K562 (cell line): ENCODE measurements around the gene GALM. TPM values are rescaled to one million over a fixed set of nuclear protein-coding genes. Genes with fewer than 3 reads are reported as not detected.

Source experiments
- ATAC-seq: fragments of 200-7000 bp; cut with Tn5 transposase; 3 replicates; pipeline ENCODE4 v1.9.1; 2020; ENCODE audit warnings: moderate library complexity
- BruUV-seq: library from RNA; stranded (reverse); fragments of 400-500 nt; replicated peaks from 2 replicates; lab custom pipeline; 2021; lab: Mats Ljungman, UMichigan
- CTCF ChIA-PET: fragments of 300-600 bp; formaldehyde crosslinking; extraction: SDS; loops from one replicate; lab custom pipeline; 2021; ENCODE audit warnings: low intra/inter-chr PET ratio; lab: Yijun Ruan, JAX
- POLR2A ChIA-PET: fragments of 300-600, 350-650 bp; sonication (Branson Sonifier 250); formaldehyde crosslinking; extraction: SDS; loops from one replicate; lab custom pipeline; 2021; ENCODE audit warnings: antibody characterized with exemption, inconsistent platforms; lab: Yijun Ruan, JAX
- DNase-seq, 4 experiments: peaks; one replicate each; pipeline versions ENCODE4 v3.0.0 to v3.0.0-alpha.2; 2011 to 2018; ENCODE audit warnings: low spot score in 3 of 4, mixed read lengths in 3 of 4; ENCODE audit errors: extremely low read depth in 1 of 4
- FAIRE-seq: peaks from 2 replicates; lab custom pipeline; 2011; peaks lifted over from hg19 to GRCh38; lab: Jason Lieb, UNC
- H2AFZ ChIP-seq: 2 replicates; pipeline ENCODE4 v1.6.0; 2011; ENCODE audit warnings: low read depth, low read length, control low read depth, inconsistent platforms
- H3K27ac ChIP-seq: fragments of 200-600 bp; 3 replicates; pipeline ENCODE4 v1.8.0; 2011; ENCODE audit warnings: low read depth, mild to moderate bottlenecking, control low read depth, inconsistent platforms, low read length, moderate library complexity, mixed read lengths; ENCODE audit errors: extremely low read depth
- H3K27me3 ChIP-seq, 2 experiments: fragments of 300-600 bp in 1 of 2; 2 replicates in 1 of 2; 3 replicates in 1 of 2; pipeline versions ENCODE4 v1.6.0 to v1.8.0; 2011; ENCODE audit warnings: inconsistent platforms in 2 of 2, low read length in 2 of 2, mild to moderate bottlenecking in 1 of 2, mixed read lengths in 1 of 2, moderate library complexity in 1 of 2; ENCODE audit not compliant: control insufficient read depth in 2 of 2, insufficient read depth in 2 of 2
- H3K36me3 ChIP-seq: fragments of 300-600 bp; 3 replicates; pipeline ENCODE4 v1.8.0; 2011; ENCODE audit warnings: mild to moderate bottlenecking, low read length, inconsistent platforms; ENCODE audit not compliant: control insufficient read depth, insufficient read depth
- H3K4me1 ChIP-seq, 2 experiments: fragments of 200-600 bp in 1 of 2; replicated peaks in 1 of 2; 2 replicates in 1 of 2; 3 replicates in 1 of 2; pipeline versions ENCODE4 v1.5.1 to v1.8.0; 2011; ENCODE audit warnings: inconsistent platforms in 2 of 2, low read length in 2 of 2, mild to moderate bottlenecking in 1 of 2, mixed read lengths in 1 of 2, moderate library complexity in 1 of 2; ENCODE audit not compliant: control insufficient read depth in 2 of 2, insufficient read depth in 2 of 2
- H3K4me2 ChIP-seq: 2 replicates; pipeline ENCODE4 v1.6.1; 2011; ENCODE audit warnings: low read length, control low read depth, inconsistent platforms, mixed read lengths; ENCODE audit not compliant: insufficient read depth
- H3K4me3 ChIP-seq: fragments of 200-600 bp; sonication (generic), shearing (Covaris generic); 2 replicates; pipeline ENCODE4 v1.5.1; 2016; ENCODE audit warnings: control low read depth, inconsistent platforms
- H3K79me2 ChIP-seq: fragments of 200-600 bp; 3 replicates; pipeline ENCODE4 v1.8.0; 2011; ENCODE audit warnings: low read length, inconsistent platforms; ENCODE audit not compliant: control insufficient read depth, insufficient read depth
- H3K9ac ChIP-seq, 2 experiments: 2 replicates each; pipeline versions ENCODE4 v1.6.0 to v1.6.1; 2011; ENCODE audit warnings: low read depth in 2 of 2, low read length in 2 of 2, control low read depth in 1 of 2, inconsistent platforms in 1 of 2, mild to moderate bottlenecking in 1 of 2, mixed read lengths in 1 of 2; ENCODE audit not compliant: insufficient read depth in 1 of 2
- H3K9me1 ChIP-seq: one replicate; pipeline ENCODE4 v1.6.0; 2011; ENCODE audit warnings: inconsistent platforms, mild to moderate bottlenecking, low read length, moderate library complexity; ENCODE audit not compliant: control insufficient read depth, insufficient read depth
- H3K9me3 ChIP-seq: replicated peaks from 2 replicates; pipeline ENCODE4 v1.5.1; 2011; ENCODE audit warnings: low read depth, low read length, inconsistent platforms; ENCODE audit not compliant: control insufficient read depth, insufficient read depth
- H4K20me1 ChIP-seq: replicated peaks from 2 replicates; pipeline ENCODE4 v1.6.1; 2011; ENCODE audit warnings: low read length, inconsistent platforms, mixed read lengths; ENCODE audit not compliant: control insufficient read depth, insufficient read depth
- AFF4 ChIP-seq: sonication (generic); formaldehyde crosslinking; IDR thresholded peaks from 2 replicates; pipeline ENCODE4 v1.8.0; 2023; ENCODE audit warnings: mild to moderate bottlenecking, missing genetic modification reagents
- FOXJ2 ChIP-seq: fragments of 200-800 bp; sonication (Bioruptor generic); IDR thresholded peaks from 2 replicates; pipeline ENCODE4 v1.6.1; 2016; ENCODE audit warnings: missing genetic modification characterization, missing compliant biosample characterization
- LARP7 ChIP-seq: fragments of 450-650 bp; IDR thresholded peaks from 2 replicates; pipeline ENCODE4 v1.6.1; 2016
- MIER1 ChIP-seq: fragments of 450-650 bp; IDR thresholded peaks from 2 replicates; pipeline ENCODE4 v1.6.1; 2016; ENCODE audit warnings: antibody characterized with exemption, mild to moderate bottlenecking, low read depth
- THRB ChIP-seq: fragments of 450-650 bp; formaldehyde crosslinking; conservative IDR thresholded peaks from 2 replicates; pipeline ENCODE4 v1.4.0; 2022; ENCODE audit warnings: mild to moderate bottlenecking, missing genetic modification characterization
- WHSC1 ChIP-seq: IDR thresholded peaks from one replicate; pipeline ENCODE4 v1.6.1; 2012; ENCODE audit warnings: low read length, control low read depth, inconsistent platforms
- ZBTB43 ChIP-seq: sonication (generic); formaldehyde crosslinking; IDR thresholded peaks from 2 replicates; pipeline ENCODE4 v1.8.0; 2023; ENCODE audit warnings: mild to moderate bottlenecking, missing genetic modification reagents
- ZC3H8 ChIP-seq: fragments of 450-650 bp; IDR thresholded peaks from 2 replicates; pipeline ENCODE4 v1.6.1; 2017
- ZNF586 ChIP-seq: fragments of 450-650 bp; formaldehyde crosslinking; conservative IDR thresholded peaks from 2 replicates; pipeline ENCODE4 v1.4.0; 2020; ENCODE audit warnings: mild to moderate bottlenecking, moderate library complexity
- WGBS: fragments of 100-300 bp; shearing (Covaris generic); methylation state at CpG from one replicate; pipeline ENCODE4 v1.1.6; 2016; ENCODE audit warnings: low coverage, mixed read lengths; ENCODE audit not compliant: insufficient coverage; ENCODE audit errors: missing lambda C conversion rate; 5-methylcytosine and 5-hydroxymethylcytosine counted together
- in situ Hi-C: fragments of 300-500 bp; cut with MboI; formaldehyde crosslinking; loops from 4 replicates; pipeline ENCODE4 v1.15.0; 2018; ENCODE audit warnings: inconsistent platforms, mixed read lengths
- intact Hi-C: fragments of 100-400 bp; cut with micrococcal nuclease; formaldehyde crosslinking; loops from 2 replicates; pipeline ENCODE4 v1.14.2; 2022
- polyA plus RNA-seq, 8 experiments: library from polyadenylated mRNA; depleted of rRNA in 4 of 8; stranded (reverse) in 5 of 8; unstranded in 3 of 8; fragments of >200 nt; fragmentation: Nextera tagmentation in 2 of 8; fragmentation: Illumina TruSeq in 1 of 8; extraction: Ambion mirVana in 2 of 8; extraction: Trizol in 1 of 8; gene quantifications; 2 replicates each; pipeline versions ENCODE4 v1.2.1 to v1.2.3, GENCODE V29; 2011 to 2014; ENCODE audit warnings: inconsistent platforms in 1 of 8, missing spikeins in 1 of 8
- total RNA-seq, 7 experiments: library from RNA; depleted of rRNA in 6 of 7; stranded (reverse); fragments of >200 nt in 6 of 7; fragmentation: Illumina TruSeq in 2 of 7; extraction: Trizol in 2 of 7; gene quantifications; 2 replicates each; pipeline versions ENCODE4 v1.2.1 to v1.2.3, GENCODE V29; 2011 to 2021; ENCODE audit warnings: low replicate concordance in 1 of 7
- TF ChIP-seq, protein P1 (sequence below): fragments of 450-650 bp; formaldehyde crosslinking; IDR thresholded peaks from 2 replicates; pipeline ENCODE4 v1.4.0; 2020; ENCODE audit warnings: mild to moderate bottlenecking, moderate library complexity

GALM gene
- total and polyA plus RNA-seq, 9 of the 15 experiments (the other 6 are each of a cell fraction or from before 2014, with no cell fraction given) = 22.1 to 51.7 (median 27.9) TPM

DNA sequence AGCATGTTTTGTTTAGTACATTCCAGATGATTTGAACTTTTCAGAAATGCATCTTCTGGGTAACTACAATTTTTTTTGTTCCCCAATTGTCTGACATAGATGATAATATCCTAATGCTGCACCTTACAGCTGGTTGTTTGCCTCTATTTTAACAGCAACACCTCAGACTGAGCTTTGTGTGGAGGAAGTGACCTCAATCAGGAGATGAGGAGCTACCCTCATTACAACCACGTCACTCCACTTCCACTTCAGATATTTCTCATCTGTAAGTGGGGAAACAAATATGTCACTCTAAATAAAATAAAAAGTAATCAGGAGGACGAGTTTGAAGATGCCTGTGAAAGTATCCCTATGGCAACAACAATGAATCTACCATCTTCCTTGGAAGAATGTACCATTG lies 97.3 kb downstream of the GALM start:
- ChIA-PET POLR2A (interaction anchor here (9.0 kb wide), 1 partner anchor 11 kb away, joined by 107 read pairs; the partner anchor contains the start of gene SRSF7), CTCF (no interaction called here)
- BruUV-seq = no TSS peak
- DNase-seq (no peak), FAIRE-seq (no peak), ATAC-seq (no peak)
- H3K27me3 ChIP-seq = no peaks in the 10 kb centered on the region
- H3K9me1 ChIP-seq = no peaks in the 10 kb centered on the region
- 26% methylated on average over 2 of the region's 2 CpGs for WGBS
- H3K4me1 ChIP-seq = no peaks in the 10 kb centered on the region; a peak in 1 of 5 replicates
- no peak overlapping the region for H2AFZ ChIP-seq
- H3K9ac ChIP-seq = no peak overlapping the region
- H3K9me3 ChIP-seq = no peaks in the 10 kb centered on the region
- intact Hi-C loops = no loop called here
- H3K36me3 ChIP-seq = no peaks in the 10 kb centered on the region
- H3K79me2 ChIP-seq = no peaks in the 10 kb centered on the region
- no peak overlapping the region for H3K4me3 ChIP-seq
- no peak for TF ChIP-seq AFF4
- TF ChIP-seq ZNF586 = no peak
- no peak for TF ChIP-seq MIER1
- TF ChIP-seq FOXJ2 = no peak
- no peak for TF ChIP-seq ZBTB43 (CRISPR knock-in tag)
- TF ChIP-seq THRB (CRISPR knock-in tag) = no peak
- TF ChIP-seq ZC3H8 = no peak
- no peak for TF ChIP-seq LARP7
- TF ChIP-seq, protein P1, sequence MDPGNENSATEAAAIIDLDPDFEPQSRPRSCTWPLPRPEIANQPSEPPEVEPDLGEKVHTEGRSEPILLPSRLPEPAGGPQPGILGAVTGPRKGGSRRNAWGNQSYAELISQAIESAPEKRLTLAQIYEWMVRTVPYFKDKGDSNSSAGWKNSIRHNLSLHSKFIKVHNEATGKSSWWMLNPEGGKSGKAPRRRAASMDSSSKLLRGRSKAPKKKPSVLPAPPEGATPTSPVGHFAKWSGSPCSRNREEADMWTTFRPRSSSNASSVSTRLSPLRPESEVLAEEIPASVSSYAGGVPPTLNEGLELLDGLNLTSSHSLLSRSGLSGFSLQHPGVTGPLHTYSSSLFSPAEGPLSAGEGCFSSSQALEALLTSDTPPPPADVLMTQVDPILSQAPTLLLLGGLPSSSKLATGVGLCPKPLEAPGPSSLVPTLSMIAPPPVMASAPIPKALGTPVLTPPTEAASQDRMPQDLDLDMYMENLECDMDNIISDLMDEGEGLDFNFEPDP (CRISPR knock-in tag) = no peak
- no peak for TF ChIP-seq WHSC1
- no peaks in the 10 kb centered on the region for H4K20me1 ChIP-seq
- H3K27ac ChIP-seq = no peak overlapping the region
- in situ Hi-C loops = no loop called here
- no peak overlapping the region for H3K4me2 ChIP-seq
